ENCODE results near the gene NGF.

DNA sequence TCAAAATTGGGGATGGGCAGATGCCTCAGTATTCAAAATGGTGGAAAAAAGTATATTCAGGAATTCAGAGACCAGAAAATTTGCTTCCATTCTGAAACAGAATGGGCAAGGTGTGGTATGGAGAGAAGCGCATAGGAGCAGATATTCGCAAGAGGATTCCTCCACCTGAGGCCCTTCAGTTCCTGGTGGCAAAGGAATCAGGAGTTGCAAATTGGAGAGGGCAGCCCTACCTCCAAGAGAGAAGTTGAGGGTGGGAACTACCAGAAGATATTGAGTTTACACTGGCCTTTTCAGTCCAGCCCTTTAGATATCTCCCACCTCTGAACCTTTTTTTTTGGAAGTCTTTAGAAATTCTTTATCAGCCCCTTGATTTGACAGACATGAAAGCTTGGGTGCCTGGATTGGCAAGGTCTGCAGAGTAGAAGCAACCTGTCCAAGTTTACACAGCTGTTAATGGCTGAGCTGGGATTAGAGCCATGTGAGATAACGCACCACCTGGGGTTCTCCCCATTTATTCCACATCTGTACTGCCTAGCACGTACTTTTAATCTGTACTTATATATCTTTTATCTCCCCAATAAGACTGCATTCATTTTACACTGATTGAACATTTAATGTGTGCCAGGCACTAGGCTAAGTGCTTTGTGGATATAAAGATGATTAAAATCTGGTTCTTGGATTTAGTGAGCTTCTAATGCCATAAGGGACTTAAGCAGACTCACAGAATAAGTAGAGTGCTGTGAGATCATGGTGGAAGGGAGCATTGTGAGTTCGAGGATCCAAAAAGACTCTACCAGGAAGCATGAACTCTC, 99.5 kb downstream of the NGF start:
- TF ChIP-seq, protein P1, sequence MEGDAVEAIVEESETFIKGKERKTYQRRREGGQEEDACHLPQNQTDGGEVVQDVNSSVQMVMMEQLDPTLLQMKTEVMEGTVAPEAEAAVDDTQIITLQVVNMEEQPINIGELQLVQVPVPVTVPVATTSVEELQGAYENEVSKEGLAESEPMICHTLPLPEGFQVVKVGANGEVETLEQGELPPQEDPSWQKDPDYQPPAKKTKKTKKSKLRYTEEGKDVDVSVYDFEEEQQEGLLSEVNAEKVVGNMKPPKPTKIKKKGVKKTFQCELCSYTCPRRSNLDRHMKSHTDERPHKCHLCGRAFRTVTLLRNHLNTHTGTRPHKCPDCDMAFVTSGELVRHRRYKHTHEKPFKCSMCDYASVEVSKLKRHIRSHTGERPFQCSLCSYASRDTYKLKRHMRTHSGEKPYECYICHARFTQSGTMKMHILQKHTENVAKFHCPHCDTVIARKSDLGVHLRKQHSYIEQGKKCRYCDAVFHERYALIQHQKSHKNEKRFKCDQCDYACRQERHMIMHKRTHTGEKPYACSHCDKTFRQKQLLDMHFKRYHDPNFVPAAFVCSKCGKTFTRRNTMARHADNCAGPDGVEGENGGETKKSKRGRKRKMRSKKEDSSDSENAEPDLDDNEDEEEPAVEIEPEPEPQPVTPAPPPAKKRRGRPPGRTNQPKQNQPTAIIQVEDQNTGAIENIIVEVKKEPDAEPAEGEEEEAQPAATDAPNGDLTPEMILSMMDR (conservative IDR thresholded peaks at IDR 0.05), result no peak
- no peak for TF ChIP-seq ZFX (IDR thresholded peaks at IDR 0.05)
